Stimulated activated CD8-positive, alpha-beta memory T cell treated with anti-CD3 and anti-CD28 coated beads, Interleukin-15, amount 100 ng/mL, for 4 hours (primary cell): ENCODE results near the gene ALS2CL.

Source experiments
- DNase-seq, 2 donors: peaks; one replicate each; pipeline ENCODE4 v3.0.0-alpha.2; 2020; ENCODE audit warnings: low read depth in 2 of 2

The ALS2CL gene

GRCh38 chr3:46679681-46680080 is 13.8 kb downstream of the ALS2CL start:
- no peak for DNase-seq

GRCh38 chr3:46678280-46678679 is 15.2 kb downstream of the ALS2CL start:
- no peak for DNase-seq

- no peak for DNase-seq
Observed at GRCh38 chr3:46677411-46677726, 16.1 kb downstream of the ALS2CL start.

GRCh38 chr3:46676601-46677410 is 16.7 kb downstream of the ALS2CL start:
- no peak for DNase-seq

- DNase-seq = no peak
Observed at GRCh38 chr3:46675843-46676567, 17.5 kb downstream of the ALS2CL start.

- no peak for DNase-seq
Observed at GRCh38 chr3:46675426-46675825, 18.1 kb downstream of the ALS2CL start.

- no peak for DNase-seq
Observed at GRCh38 chr3:46674031-46674845, 19.2 kb downstream of the ALS2CL start.

GRCh38 chr3:46673151-46674030 is 20.1 kb downstream of the ALS2CL start:
- DNase-seq = no peak

- no peak for DNase-seq
Observed at GRCh38 chr3:46672349-46672695, 21.2 kb downstream of the ALS2CL start.

- DNase-seq = no peak
Observed at GRCh38 chr3:46671541-46672348, 21.7 kb downstream of the ALS2CL start.

GRCh38 chr3:46670891-46671427 is 22.5 kb downstream of the ALS2CL start:
- DNase-seq = no peak

- DNase-seq = no peak
Observed at GRCh38 chr3:46670000-46670890, 23.2 kb downstream of the ALS2CL start.

GRCh38 chr3:46669191-46669999 is 24.1 kb downstream of the ALS2CL start:
- no peak for DNase-seq

- no peak for DNase-seq
Observed at GRCh38 chr3:46668591-46668990, 24.9 kb downstream of the ALS2CL start.

- DNase-seq = no peak
Observed at GRCh38 chr3:46668116-46668515, 25.4 kb downstream of the ALS2CL start.

- no peak for DNase-seq
Observed at GRCh38 chr3:46667657-46668056, 25.8 kb downstream of the ALS2CL start.

GRCh38 chr3:46667061-46667621 is 26.3 kb downstream of the ALS2CL start:
- DNase-seq = no peak

GRCh38 chr3:46666453-46666845 is 27.0 kb downstream of the ALS2CL start:
- DNase-seq = no peak
